Neutrophil (primary cell): ENCODE results near the gene STXBP4.

Source experiments
- H3K27ac ChIP-seq: fragments of 200-600 bp; sonication (generic); 2 replicates; pipeline ENCODE4 v1.5.1; 2016; ENCODE audit warnings: mild to moderate bottlenecking, moderate library complexity
- H3K27me3 ChIP-seq: fragments of 200-600 bp; sonication (generic); 2 replicates; pipeline ENCODE4 v1.6.0; 2016; ENCODE audit warnings: mild to moderate bottlenecking
- H3K36me3 ChIP-seq: fragments of 200-600 bp; sonication (generic); 2 replicates; pipeline ENCODE4 v1.5.1; 2017
- H3K4me1 ChIP-seq, 2 experiments: fragments of 200-600 bp in 1 of 2; sonication (generic) in 1 of 2; 1 replicate in 1 of 2; 2 replicates in 1 of 2; pipeline versions ENCODE4 v1.5.1 to v1.6.1; 2013 to 2016; ENCODE audit warnings: low read depth in 1 of 2, low read length in 1 of 2, mild to moderate bottlenecking in 1 of 2, moderate library complexity in 1 of 2; ENCODE audit not compliant: control insufficient read depth in 1 of 2, insufficient read depth in 1 of 2
- H3K4me3 ChIP-seq, 2 experiments: fragments of 200-600 bp in 1 of 2; sonication (generic) in 1 of 2; 1 replicate in 1 of 2; 2 replicates in 1 of 2; pipeline ENCODE4 v1.5.1; 2013 to 2016; ENCODE audit warnings: low read depth in 1 of 2, low read length in 1 of 2, mild to moderate bottlenecking in 1 of 2, moderate library complexity in 1 of 2
- H3K9me3 ChIP-seq: fragments of 200-600 bp; sonication (generic); 2 replicates; pipeline ENCODE4 v1.5.1; 2016
- TF ChIP-seq, protein P1 (sequence below): fragments of 200-600 bp; sonication (generic); IDR thresholded peaks from 2 replicates; pipeline ENCODE4 v1.5.1; 2016; ENCODE audit warnings: antibody characterized with exemption

STXBP4 gene

DNA sequence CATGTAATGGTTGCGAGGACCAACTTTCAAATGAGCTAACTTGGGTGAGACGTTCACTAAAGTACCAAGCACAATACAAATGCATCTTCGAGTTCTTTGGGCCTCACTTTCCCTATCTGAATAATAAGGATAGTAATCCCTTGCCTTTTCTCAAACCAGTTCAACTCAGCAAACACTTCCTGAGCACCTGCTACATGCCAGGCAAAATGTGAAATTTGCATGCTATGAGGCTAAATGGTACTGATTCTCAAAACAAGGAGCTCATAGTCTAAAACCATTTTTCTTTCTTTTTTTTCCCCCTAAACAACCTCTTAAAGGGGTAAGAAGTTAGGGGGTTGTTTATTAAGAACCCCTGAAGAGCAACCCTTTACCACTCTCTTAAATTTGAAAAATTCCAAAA is 194.8 kb downstream of the STXBP4 start:
- TF ChIP-seq, protein P1, sequence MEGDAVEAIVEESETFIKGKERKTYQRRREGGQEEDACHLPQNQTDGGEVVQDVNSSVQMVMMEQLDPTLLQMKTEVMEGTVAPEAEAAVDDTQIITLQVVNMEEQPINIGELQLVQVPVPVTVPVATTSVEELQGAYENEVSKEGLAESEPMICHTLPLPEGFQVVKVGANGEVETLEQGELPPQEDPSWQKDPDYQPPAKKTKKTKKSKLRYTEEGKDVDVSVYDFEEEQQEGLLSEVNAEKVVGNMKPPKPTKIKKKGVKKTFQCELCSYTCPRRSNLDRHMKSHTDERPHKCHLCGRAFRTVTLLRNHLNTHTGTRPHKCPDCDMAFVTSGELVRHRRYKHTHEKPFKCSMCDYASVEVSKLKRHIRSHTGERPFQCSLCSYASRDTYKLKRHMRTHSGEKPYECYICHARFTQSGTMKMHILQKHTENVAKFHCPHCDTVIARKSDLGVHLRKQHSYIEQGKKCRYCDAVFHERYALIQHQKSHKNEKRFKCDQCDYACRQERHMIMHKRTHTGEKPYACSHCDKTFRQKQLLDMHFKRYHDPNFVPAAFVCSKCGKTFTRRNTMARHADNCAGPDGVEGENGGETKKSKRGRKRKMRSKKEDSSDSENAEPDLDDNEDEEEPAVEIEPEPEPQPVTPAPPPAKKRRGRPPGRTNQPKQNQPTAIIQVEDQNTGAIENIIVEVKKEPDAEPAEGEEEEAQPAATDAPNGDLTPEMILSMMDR = no peak
- H3K4me3 ChIP-seq = no peak overlapping the region
- no peaks in the 10 kb centered on the region for H3K27me3 ChIP-seq
- no peaks in the 10 kb centered on the region for H3K36me3 ChIP-seq
- H3K9me3 ChIP-seq = no peaks in the 10 kb centered on the region
- H3K27ac ChIP-seq = no peak overlapping the region
- H3K4me1 ChIP-seq = no peaks in the 10 kb centered on the region

GRCh38 chr17:55166506-55166905 is 197.9 kb downstream of the STXBP4 start:
- Histone ChIP-seq H3K36me3 (no peaks in the 10 kb centered on the region), H3K4me1 (no peaks in the 10 kb centered on the region)

GRCh38 chr17:55167024-55167725 is 198.6 kb downstream of the STXBP4 start:
- Histone ChIP-seq H3K4me1 (no peaks in the 10 kb centered on the region), H3K27me3 (no peaks in the 10 kb centered on the region), H3K4me3 (no peak overlapping the region), H3K9me3 (no peaks in the 10 kb centered on the region), H3K27ac (no peak overlapping the region), H3K36me3 (no peaks in the 10 kb centered on the region)
- TF ChIP-seq, protein P1 = no peak

More at GRCh38 chr17:55166506-55166905, 197.9 kb downstream of the STXBP4 start:
- TF ChIP-seq, protein P1 = no peak
- Histone ChIP-seq H3K27me3 (no peaks in the 10 kb centered on the region), H3K4me3 (no peak overlapping the region), H3K9me3 (no peaks in the 10 kb centered on the region), H3K27ac (no peak overlapping the region)

- Histone ChIP-seq H3K4me3 (no peak overlapping the region), H3K27me3 (no peaks in the 10 kb centered on the region), H3K9me3 (no peaks in the 10 kb centered on the region), H3K4me1 (no peaks in the 10 kb centered on the region), H3K36me3 (no peaks in the 10 kb centered on the region), H3K27ac (no peak overlapping the region)
- TF ChIP-seq, protein P1 = no peak
These were observed 200.6 kb downstream of the STXBP4 start for GRCh38 chr17:55168958-55169687.

- Histone ChIP-seq H3K9me3 (no peaks in the 10 kb centered on the region), H3K36me3 (no peaks in the 10 kb centered on the region), H3K4me3 (no peak overlapping the region), H3K4me1 (no peaks in the 10 kb centered on the region), H3K27ac (no peak overlapping the region), H3K27me3 (no peaks in the 10 kb centered on the region)
- TF ChIP-seq, protein P1 = no peak
These were observed 203.2 kb downstream of the STXBP4 start for GRCh38 chr17:55171634-55172328.
